NCI-H82 treated with DMSO at 0.1 percent for 48 hours (cell line): ENCODE measurements around the gene STRIP1.

Experiments
- DNase-seq: peaks from one replicate; lab custom pipeline; 2025; ENCODE audit not compliant: unreplicated experiment; lab: John Stamatoyannopoulos, UW

Gene STRIP1

DNA sequence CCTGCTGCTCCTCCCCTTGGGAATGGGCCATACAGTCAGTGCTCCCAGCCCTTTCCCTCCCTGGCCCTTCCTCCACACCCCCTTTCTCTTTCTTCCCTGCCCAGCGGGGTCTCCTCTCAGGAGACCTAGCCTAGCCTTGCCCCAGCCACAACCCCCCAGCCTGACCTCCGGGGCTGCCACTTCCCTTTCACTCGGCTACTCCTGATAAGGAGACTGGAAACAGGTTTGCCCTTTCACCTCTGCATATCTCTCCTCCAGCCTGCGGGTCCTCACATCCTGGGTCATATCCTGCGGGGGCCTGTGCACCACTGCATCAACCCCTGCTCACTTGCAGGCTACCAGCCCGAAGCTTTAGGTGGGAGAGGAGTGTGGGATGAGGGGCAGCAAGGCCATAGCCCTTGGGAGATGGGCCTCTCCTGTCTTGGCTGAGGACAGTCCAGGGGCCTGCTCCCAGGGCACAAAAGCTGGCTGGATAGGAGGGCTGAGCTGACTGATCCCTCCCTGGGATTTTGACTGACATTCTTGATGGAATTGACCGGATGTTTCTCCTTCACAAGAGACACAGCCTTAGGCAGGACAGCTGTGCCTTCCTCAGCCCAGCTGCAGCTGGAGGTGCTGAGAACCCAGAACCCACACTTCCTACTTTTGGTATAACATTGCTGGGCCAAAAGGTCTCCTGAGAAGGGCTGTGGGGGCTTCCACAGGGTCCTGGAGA, 55.3 kb downstream of the STRIP1 start:
- DNase-seq = no peak

DNA sequence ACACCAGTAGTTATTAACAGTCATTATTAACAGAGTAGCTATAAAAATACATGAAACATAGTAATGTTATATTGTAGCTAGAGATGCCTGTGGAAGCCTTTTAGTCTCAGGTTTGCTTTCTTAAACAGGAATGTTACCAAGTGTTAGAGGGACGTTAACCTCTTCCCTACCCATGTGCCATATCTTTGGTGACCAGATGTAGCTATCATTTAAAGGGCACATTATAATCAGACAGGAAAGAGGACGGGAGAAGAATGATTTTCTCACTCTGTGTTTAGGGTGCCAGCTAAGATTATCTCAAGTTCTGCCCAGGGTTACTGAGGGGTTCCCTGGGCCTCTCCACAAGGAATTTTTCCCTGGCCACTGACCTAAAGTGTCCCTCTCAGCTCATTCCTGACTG, 57.0 kb downstream of the STRIP1 start:
- no peak for DNase-seq

DNA sequence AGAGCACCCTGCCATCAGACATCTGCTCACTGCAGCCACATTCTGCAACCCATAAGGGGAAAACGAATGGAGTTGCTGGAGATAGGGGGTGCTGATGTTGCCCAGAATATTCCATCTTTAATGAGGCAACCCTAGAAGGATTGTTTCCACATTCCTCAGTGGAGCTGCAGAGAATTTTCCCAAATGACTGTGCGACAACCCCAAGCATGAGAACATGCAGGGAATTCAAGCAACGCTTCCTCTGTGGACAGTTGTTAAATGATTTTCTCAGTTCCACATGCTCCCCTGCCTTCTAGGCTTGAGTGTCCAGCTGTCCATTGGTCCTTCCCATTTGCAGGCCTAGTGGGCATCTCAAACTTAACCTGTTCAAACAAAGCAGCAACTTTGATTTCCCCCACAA, 57.4 kb downstream of the STRIP1 start:
- DNase-seq = no peak

DNA sequence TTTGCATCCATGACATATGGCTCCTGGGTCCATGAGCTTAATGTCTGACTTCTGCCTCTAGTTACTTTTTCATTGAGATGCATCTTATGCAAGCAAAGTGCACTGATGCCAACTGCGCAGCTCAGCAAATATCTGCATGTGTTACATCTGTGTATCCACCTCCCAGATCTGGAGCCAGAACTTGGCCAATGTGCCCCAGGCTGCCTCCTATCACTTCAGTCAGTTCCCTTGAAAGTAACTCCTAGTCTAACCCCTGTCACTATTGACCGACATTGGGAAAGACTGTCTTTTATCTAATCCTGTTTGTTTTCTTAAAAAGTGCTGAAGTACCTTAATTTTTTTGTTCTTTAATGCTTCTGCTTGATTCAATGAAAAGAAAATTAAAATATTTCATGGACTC, 58.6 kb downstream of the STRIP1 start:
- no peak for DNase-seq

DNA sequence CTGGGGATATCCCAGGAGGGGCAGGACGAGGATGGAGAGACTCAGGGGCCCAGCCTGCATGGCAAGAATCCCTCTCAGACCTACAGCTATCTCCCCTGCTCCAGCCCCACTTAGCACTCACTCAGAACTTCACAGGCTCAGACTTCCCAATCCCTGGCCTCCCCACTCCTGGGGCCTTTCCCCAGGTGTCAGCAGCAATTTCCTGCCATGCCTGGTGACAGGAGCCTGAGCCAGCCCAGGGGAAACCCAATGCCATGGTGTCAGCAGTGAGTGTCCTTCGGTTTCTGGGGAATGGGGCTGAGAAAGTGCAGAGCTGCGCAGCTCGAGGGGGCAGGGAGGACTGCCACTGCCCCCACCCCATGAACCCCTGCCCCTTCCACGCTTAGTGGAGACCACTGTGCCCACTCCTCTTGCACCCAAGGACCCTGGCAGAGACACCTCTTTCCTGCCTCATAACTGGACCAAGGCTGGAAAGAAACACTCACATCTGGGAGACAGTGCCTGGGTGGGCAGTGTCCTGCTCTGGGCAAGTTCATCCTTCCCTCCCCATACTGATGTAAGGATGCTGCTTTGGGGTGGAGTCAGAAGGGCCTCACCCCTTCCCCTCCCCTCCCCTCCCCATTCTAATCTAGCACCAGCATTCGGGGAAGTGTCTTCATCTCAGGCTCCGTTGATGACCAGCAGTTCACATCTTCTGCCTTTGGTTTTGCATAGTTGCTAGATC, 60.7 kb downstream of the STRIP1 start:
- no peak for DNase-seq

DNA sequence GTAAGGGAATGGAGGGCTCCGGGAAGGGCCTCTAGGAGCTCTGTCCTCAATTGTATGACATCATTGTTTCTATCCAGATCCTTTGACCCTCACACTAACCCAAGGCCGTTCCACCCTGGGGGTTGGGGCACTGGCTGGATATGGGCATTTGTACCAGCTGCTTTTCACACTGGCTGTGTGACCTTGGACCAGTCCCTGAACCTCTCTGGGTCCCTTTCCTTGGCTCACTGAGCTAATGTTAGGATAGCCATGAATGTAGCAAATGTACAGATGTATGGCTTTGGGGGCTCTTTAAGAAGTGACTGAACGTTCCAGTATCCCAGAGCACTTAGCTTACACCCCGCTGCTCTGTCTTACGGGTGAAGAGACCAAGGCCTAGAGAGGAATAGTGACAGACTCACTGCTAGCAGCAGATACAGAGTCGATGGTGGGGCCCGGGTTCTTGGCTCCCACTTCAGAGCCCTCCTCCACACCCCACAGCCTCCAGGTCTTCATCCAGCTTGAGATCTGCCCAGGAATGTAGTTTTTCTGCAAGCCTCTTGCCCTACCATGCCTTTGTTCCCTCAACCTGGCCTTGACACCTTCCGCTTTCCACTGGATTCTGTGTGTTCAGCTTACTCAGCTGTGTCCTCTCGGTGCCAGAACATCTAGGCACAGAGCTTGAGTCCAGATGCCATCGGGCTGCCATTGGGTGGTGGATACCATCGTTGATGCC, 63.2 kb downstream of the STRIP1 start:
- DNase-seq = no peak

DNA sequence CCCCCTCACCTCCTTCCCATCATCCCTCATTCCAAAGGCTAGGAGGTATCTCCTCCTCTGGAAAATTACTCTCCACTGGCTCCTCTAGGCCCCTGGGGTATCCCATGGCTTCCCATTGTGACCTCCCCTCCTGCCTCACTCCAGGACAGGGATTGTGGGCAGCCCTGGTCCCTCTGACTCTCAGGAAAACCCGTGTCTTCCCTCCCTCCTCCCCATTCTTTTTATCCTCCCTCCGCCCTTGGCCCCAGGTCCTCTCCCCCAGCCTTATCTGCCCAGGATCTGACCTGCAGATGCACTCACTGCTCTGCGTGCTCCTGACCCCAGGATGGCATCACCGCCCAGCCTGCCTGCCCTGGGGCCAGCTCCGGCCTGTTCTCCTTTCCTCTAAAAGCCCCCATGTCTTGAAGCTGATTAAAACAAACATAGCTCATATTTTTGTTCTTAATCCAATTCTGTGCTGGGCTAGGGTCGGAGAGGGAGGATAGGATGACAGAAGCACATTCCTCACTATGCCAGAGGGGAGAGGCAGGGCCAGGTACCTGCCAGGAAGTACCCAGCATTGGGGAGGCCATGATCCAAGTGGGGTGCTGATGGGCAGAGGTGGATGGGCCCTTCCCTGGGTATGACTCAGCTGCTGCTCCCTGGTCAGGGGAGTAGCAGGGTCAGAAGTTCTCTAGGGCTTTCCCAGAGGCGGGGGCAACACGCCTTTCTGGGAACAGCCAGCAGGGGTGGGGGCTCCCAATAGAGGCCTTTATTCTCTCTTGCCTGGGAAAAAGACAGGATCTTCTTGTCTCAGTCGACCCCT, 64.0 kb downstream of the STRIP1 start:
- no peak for DNase-seq

DNA sequence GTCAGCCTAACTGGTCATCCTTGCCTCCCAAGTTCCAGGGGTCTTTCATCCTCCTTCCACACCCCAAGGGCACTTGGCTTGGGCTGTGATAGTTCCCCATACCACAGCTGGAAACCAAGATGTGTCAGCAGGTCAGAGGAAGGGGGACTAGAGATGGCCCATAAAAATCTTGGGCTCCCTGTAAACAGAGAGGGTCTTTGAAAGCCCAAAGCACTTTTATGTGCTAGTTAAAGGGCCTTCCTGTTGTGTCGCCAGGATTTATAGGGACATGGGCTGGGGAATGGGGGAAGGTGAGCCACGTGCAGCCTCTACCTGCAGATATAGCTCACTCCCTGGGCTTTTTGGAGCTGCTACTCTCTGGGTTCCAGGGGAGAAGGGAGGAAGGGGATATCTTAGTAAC, 65.9 kb downstream of the STRIP1 start:
- no peak for DNase-seq

DNA sequence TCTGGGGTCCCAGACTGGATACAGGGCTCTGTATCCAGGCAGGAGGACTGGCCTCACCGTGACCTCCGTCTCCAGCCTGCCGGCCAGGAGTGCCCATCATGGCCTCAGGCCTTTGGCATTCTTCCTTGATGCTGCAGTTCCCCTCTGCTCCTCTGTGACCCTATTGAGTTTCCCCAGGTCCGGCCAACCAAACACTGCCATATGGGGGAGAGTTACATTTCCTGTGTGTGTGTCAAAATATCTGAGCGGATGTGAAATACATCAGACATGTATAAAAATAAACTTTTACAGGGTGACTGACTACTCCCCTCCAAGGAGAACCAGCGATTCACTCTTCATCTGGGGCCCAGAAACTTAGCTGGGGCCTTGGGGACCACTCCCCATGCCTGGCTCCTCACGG, 67.7 kb downstream of the STRIP1 start:
- no peak for DNase-seq
